Spleen (tissue), 11 donors: ENCODE data around the gene SLC25A13. TPM values are rescaled to one million over a fixed set of nuclear protein-coding genes. Genes with fewer than 3 reads are reported as not detected.

ENCODE experiments used
- DNase-seq: peaks from one replicate; pipeline ENCODE4 v3.0.0-alpha.2; 2020
- H3K27ac ChIP-seq, 8 donors: fragments of 200-600 bp; sonication (generic) in 7 of 8; 1 replicate in 4 of 8; 2 replicates in 4 of 8; pipeline versions ENCODE4 v1.5.0 to v1.8.0; 2016 to 2021; ENCODE audit warnings: inconsistent platforms in 4 of 8, mild to moderate bottlenecking in 4 of 8, moderate library complexity in 1 of 8
- H3K27me3 ChIP-seq, 7 donors: fragments of 200-600 bp; sonication (generic) in 6 of 7; replicated peaks in 1 of 7; 1 replicate in 4 of 7; 2 replicates in 3 of 7; pipeline versions ENCODE4 v1.5.0 to v1.8.0; 2016 to 2021; ENCODE audit warnings: inconsistent platforms in 3 of 7, mild to moderate bottlenecking in 1 of 7
- H3K36me3 ChIP-seq, 6 donors: fragments of 200-600 bp; sonication (generic) in 5 of 6; 1 replicate in 4 of 6; 2 replicates in 2 of 6; pipeline versions ENCODE4 v1.5.0 to v1.8.0; 2016 to 2021; ENCODE audit warnings: inconsistent platforms in 2 of 6
- H3K4me1 ChIP-seq, 6 donors: fragments of 200-600 bp; sonication (generic) in 5 of 6; 1 replicate in 3 of 6; 2 replicates in 3 of 6; pipeline versions ENCODE4 v1.5.0 to v1.8.0; 2016 to 2021; ENCODE audit warnings: inconsistent platforms in 3 of 6
- H3K4me3 ChIP-seq, 8 donors: fragments of 200-600 bp; sonication (generic) in 7 of 8; 1 replicate in 4 of 8; 2 replicates in 4 of 8; pipeline versions ENCODE4 v1.5.0 to v1.8.0; 2016 to 2021; ENCODE audit warnings: inconsistent platforms in 4 of 8, mild to moderate bottlenecking in 4 of 8, moderate library complexity in 2 of 8
- H3K9me3 ChIP-seq, 8 donors: fragments of 200-600 bp; sonication (generic) in 7 of 8; 1 replicate in 4 of 8; 2 replicates in 4 of 8; pipeline versions ENCODE4 v1.5.0 to v1.8.0; 2016 to 2021; ENCODE audit warnings: inconsistent platforms in 4 of 8
- CTCF ChIP-seq, 11 experiments: fragments of 200-600 bp in 7 of 11; fragments of 450-650 bp in 4 of 11; sonication (generic) in 4 of 11; IDR thresholded peaks in 8 of 11; conservative IDR thresholded peaks in 3 of 11; 1 replicate in 7 of 11; 2 replicates in 4 of 11; pipeline versions ENCODE4 v1.4.0 to v1.8.0; 2016 to 2021; ENCODE audit warnings: antibody characterized with exemption in 11 of 11, inconsistent platforms in 4 of 11, mild to moderate bottlenecking in 1 of 11
- POLR2A ChIP-seq, 3 donors: fragments of 450-650 bp; IDR thresholded peaks; one replicate each; pipeline ENCODE4 v1.5.1; 2017; ENCODE audit warnings: antibody characterized with exemption in 3 of 3, mild to moderate bottlenecking in 1 of 3
- POLR2AphosphoS5 ChIP-seq, 3 donors: sonication (generic); formaldehyde crosslinking; IDR thresholded peaks; one replicate each; pipeline ENCODE4 v1.5.1; 2017; ENCODE audit warnings: antibody characterized with exemption in 3 of 3
- WGBS, 5 donors: extraction: QIAGEN DNeasy Blood & Tissue Kit in 3 of 5; methylation state at CpG; one replicate each; pipeline versions ENCODE4 v1.1.5 to v1.1.7; 2013 to 2018; 5-methylcytosine and 5-hydroxymethylcytosine counted together
- intact Hi-C: fragments of 100-400 bp; cut with DNase I; formaldehyde crosslinking; loops from one replicate; pipeline ENCODE4 v1.15.0; 2023; ENCODE audit warnings: low total_unique reads
- polyA plus RNA-seq, 3 donors: library from polyadenylated mRNA; stranded (reverse); fragments of 200-250 nt; gene quantifications; one replicate each; pipeline ENCODE4 v1.2.1, GENCODE V29; 2013
- total RNA-seq, 7 donors: library from RNA; depleted of rRNA in 3 of 7; stranded (reverse); fragments of >200 nt in 3 of 7; fragmentation: NEBNext Ultra II Directional in 4 of 7; extraction: Animal tissue kit (Norgen Biotek cat#: 25700) in 4 of 7; gene quantifications; one replicate each; pipeline versions ENCODE4 v1.1.0 to v1.2.1, GENCODE V29; 2016 to 2021
- donor health status: healthy with polysubstance abuse.
- donor health status: DM: no; HTN: no; CAD: no; lungs with moderate emphysema.
- donor health status: DM: no; HTN: no; CAD: no.
- donor health status: Bipolar disorder and iron deficiency.
- donor health status: healthy.
- donor health status: DM: no; HTN: no; CAD: no.
- donor health status: DM: yes; HTN: yes; CAD: no.

SLC25A13 gene
- total and polyA plus RNA-seq, 10 donors: 6.3 to 44.4 (median 25.9) TPM

- H3K4me3 ChIP-seq: no peak overlapping the region
- no peaks in the 10 kb centered on the region for H3K9me3 ChIP-seq
- H3K27ac ChIP-seq: peak overlapping the region in 5 of 8 donors; percentile 13 to 59 (median 36)
- WGBS, 5 donors: 58 to 83% (median 68%) methylated on average over 1 of the region's 1 CpG
- H3K36me3 ChIP-seq: peaks cover 0 to 17% (median 0%) of the 10 kb centered on the region in 6 donors
- H3K27me3 ChIP-seq: no peaks in the 10 kb centered on the region
- intact Hi-C loops: no loop called here
- peaks cover 5 to 34% (median 24%) of the 10 kb centered on the region in 6 donors for H3K4me1 ChIP-seq
- DNase-seq: no peak
- TF ChIP-seq CTCF (IDR thresholded peaks at IDR 0.05 in 8 of 11, conservative IDR thresholded peaks at IDR 0.05 in 3 of 11) (no peak), POLR2AphosphoS5 (IDR thresholded peaks at IDR 0.05) (no peak), POLR2A (IDR thresholded peaks at IDR 0.05) (no peak)
Measured at GRCh38 chr7:96282835-96283234, 39.1 kb downstream of the SLC25A13 start.

GRCh38 chr7:96277921-96278320 lies 44.0 kb downstream of the SLC25A13 start:
- H3K27me3 ChIP-seq: no peaks in the 10 kb centered on the region
- intact Hi-C loops: no loop called here
- TF ChIP-seq POLR2A (IDR thresholded peaks at IDR 0.05) (no peak), CTCF (IDR thresholded peaks at IDR 0.05 in 8 of 11, conservative IDR thresholded peaks at IDR 0.05 in 3 of 11) (no peak), POLR2AphosphoS5 (IDR thresholded peaks at IDR 0.05) (no peak)
- H3K4me3 ChIP-seq: no peak overlapping the region
- H3K9me3 ChIP-seq: peaks cover 0 to 4% (median 0%) of the 10 kb centered on the region in 8 donors
- DNase-seq: no peak
- H3K4me1 ChIP-seq: peaks cover 0 to 7% (median 0%) of the 10 kb centered on the region in 6 donors
- peaks cover 0 to 55% (median 17%) of the 10 kb centered on the region in 6 donors for H3K36me3 ChIP-seq
- no peak overlapping the region for H3K27ac ChIP-seq
- 82 to 98% (median 94%) methylated on average over 4 of the region's 4 CpGs for WGBS, 5 donors

GRCh38 chr7:96276019-96276418 lies 45.9 kb downstream of the SLC25A13 start:
- WGBS, 5 donors: 93 to 100% (median 99%) methylated on average over 2 of the region's 2 CpGs
- Histone ChIP-seq H3K36me3 (peaks cover 0 to 61% (median 17%) of the 10 kb centered on the region in 6 donors), H3K9me3 (peaks cover 0 to 4% (median 0%) of the 10 kb centered on the region in 8 donors), H3K27me3 (no peaks in the 10 kb centered on the region), H3K27ac (no peak overlapping the region), H3K4me1 (no peaks in the 10 kb centered on the region), H3K4me3 (no peak overlapping the region)
- DNase-seq: no peak
- no peak for TF ChIP-seq POLR2AphosphoS5 (IDR thresholded peaks at IDR 0.05)
- TF ChIP-seq POLR2A (IDR thresholded peaks at IDR 0.05): no peak
- TF ChIP-seq CTCF (IDR thresholded peaks at IDR 0.05 in 8 of 11, conservative IDR thresholded peaks at IDR 0.05 in 3 of 11): no peak
- intact Hi-C loops: no loop called here

GRCh38 chr7:96273716-96274115 lies 48.2 kb downstream of the SLC25A13 start:
- WGBS, 5 donors: 69 to 97% (median 86%) methylated on average over 1 of the region's 1 CpG
- Histone ChIP-seq H3K9me3 (peaks cover 0 to 4% (median 0%) of the 10 kb centered on the region in 8 donors), H3K27me3 (no peaks in the 10 kb centered on the region), H3K4me3 (no peak overlapping the region), H3K4me1 (no peaks in the 10 kb centered on the region), H3K36me3 (peaks cover 0 to 71% (median 17%) of the 10 kb centered on the region in 6 donors), H3K27ac (no peak overlapping the region)
- intact Hi-C loops: no loop called here
- TF ChIP-seq POLR2AphosphoS5 (IDR thresholded peaks at IDR 0.05) (no peak), CTCF (IDR thresholded peaks at IDR 0.05 in 8 of 11, conservative IDR thresholded peaks at IDR 0.05 in 3 of 11) (no peak), POLR2A (IDR thresholded peaks at IDR 0.05) (no peak)
- no peak for DNase-seq
